ENCODE measurements around the gene TRAPPC6A.

GRCh38 chr19:45136507-45137178 is 41.4 kb downstream of the TRAPPC6A start:
- TF ChIP-seq EZH2phosphoT487 (IDR thresholded peaks at IDR 0.05; ENCODE audit: borderline replicate concordance, low read length) = no peak
- no peak for TF ChIP-seq CTCF (conservative IDR thresholded peaks at IDR 0.05; ENCODE audit: low read depth, low read length)
